HG03442 (cell line): ENCODE data around the gene RBM6.

Experiments used
- ATAC-seq: cut with Tn5 transposase; IDR thresholded peaks from one replicate; pipeline ENCODE4 v1.9.1; 2021; ENCODE audit warnings: mild to moderate bottlenecking, moderate library complexity; ENCODE audit not compliant: unreplicated experiment

Gene RBM6

GRCh38 chr3:50124052-50124799, 184.3 kb downstream of the RBM6 start:
- no peak for ATAC-seq

DNA sequence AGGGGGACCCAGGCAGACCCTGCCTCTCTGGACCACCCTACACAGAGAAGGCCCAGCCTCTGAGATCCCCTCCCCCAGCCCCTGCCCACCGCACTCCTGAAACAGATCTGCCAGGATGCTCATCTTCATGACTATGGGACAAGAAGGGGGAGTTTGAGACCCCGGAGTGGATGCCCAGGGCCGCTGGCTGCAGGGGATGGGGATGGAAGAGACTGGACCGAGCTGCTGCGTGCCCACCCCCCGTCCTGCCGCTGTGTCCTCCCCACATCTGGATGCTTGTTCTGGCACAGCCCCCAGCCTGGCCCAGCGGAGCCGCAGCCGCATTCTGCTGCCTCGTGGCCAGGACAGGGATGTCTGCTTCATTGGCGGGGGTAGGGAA, 184.8 kb downstream of the RBM6 start:
- no peak for ATAC-seq

DNA sequence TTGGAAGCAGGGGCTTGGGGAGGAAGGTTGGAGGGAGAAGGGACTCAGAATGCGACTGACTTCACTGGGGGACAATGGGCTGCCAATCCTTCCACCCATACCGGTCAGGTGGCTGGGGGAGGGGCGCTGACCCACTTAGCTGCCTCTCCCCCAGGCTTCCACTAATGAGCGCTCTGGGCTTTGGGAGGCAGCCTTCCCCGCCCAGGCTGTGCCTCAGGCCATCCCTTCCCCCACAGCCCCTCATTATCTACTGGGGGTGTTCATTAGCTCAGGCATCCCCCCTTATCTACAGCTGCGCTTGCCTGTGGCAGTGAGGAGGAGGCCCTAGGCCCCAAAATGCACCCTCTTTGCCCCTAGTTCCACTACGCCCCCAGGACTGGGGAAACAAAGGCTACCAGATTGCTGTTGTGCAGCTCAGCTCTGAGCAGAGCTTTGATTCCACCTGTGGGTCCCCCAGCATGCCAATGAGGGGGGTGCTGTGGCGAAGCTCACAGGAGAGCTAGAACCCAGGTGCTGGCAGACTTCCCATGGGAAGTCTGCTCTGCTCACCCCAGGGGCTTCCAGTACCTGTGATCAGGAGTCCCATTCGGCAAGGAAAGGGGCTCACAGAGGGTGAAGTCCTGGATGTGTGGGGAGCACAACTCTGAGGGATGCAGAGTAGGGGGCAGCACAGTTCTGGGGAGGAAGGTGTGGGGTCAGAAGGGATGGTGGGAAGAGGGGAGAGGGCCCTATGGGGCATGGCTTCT, 185.8 kb downstream of the RBM6 start:
- no peak for ATAC-seq

GRCh38 chr3:50126287-50127211, 186.6 kb downstream of the RBM6 start:
- no peak for ATAC-seq
